ENCODE results near the gene ITSN2. TPM values are rescaled to one million over a fixed set of nuclear protein-coding genes. Genes with fewer than 3 reads are reported as not detected.

ITSN2 gene
- total RNA-seq, 1 donor from 2014 or later, result 19.6 TPM

- TF ChIP-seq, protein P1, sequence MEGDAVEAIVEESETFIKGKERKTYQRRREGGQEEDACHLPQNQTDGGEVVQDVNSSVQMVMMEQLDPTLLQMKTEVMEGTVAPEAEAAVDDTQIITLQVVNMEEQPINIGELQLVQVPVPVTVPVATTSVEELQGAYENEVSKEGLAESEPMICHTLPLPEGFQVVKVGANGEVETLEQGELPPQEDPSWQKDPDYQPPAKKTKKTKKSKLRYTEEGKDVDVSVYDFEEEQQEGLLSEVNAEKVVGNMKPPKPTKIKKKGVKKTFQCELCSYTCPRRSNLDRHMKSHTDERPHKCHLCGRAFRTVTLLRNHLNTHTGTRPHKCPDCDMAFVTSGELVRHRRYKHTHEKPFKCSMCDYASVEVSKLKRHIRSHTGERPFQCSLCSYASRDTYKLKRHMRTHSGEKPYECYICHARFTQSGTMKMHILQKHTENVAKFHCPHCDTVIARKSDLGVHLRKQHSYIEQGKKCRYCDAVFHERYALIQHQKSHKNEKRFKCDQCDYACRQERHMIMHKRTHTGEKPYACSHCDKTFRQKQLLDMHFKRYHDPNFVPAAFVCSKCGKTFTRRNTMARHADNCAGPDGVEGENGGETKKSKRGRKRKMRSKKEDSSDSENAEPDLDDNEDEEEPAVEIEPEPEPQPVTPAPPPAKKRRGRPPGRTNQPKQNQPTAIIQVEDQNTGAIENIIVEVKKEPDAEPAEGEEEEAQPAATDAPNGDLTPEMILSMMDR (IDR thresholded peaks at IDR 0.05; ENCODE audit: unreplicated experiment), result no peak
- Mint-ChIP-seq H3K4me3 (no peak overlapping the region), H3K27ac (no peak overlapping the region), H3K4me1 (peaks cover 10% of the 10 kb centered on the region), H3K27me3 (ENCODE audit: low read depth) (no peaks in the 10 kb centered on the region), H3K9me3 (no peaks in the 10 kb centered on the region), H3K36me3 (peaks cover 32% of the 10 kb centered on the region)
- DNase-seq (ENCODE audit: low spot score in 2 of 2, unreplicated experiment in 2 of 2), result no peak
These were observed 148.9 kb downstream of the ITSN2 start for GRCh38 chr2:24211408-24211807.

DNA sequence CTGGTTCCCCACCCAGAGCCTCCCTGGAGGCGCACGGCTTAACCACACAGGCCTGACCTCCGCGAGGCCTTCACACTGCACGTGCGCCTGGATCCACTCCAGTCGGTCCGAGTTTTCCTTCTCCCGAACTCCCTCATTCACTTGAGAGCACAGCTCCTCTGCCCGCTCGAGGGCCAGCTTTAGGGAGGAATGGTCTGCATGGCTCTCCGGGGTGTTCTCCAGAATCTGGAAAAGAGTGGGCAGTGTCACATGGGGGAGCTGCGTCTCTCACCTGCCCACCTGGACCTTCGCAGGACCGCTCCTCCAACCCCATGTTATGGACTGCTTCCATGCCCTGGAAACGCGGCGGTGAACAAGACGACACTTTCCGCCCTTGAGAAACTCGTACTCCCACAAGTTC lies 149.6 kb downstream of the ITSN2 start:
- H3K9me3 Mint-ChIP-seq, result no peaks in the 10 kb centered on the region
- no peak overlapping the region for H3K4me3 Mint-ChIP-seq
- H3K36me3 Mint-ChIP-seq, result peaks cover 27% of the 10 kb centered on the region
- DNase-seq (ENCODE audit: low spot score in 2 of 2, unreplicated experiment in 2 of 2), result no peak
- no peaks in the 10 kb centered on the region for H3K27me3 Mint-ChIP-seq (ENCODE audit: low read depth)
- H3K4me1 Mint-ChIP-seq, result peaks cover 10% of the 10 kb centered on the region
- TF ChIP-seq, protein P1 (IDR thresholded peaks at IDR 0.05; ENCODE audit: unreplicated experiment), result no peak
- H3K27ac Mint-ChIP-seq, result no peak overlapping the region

DNA sequence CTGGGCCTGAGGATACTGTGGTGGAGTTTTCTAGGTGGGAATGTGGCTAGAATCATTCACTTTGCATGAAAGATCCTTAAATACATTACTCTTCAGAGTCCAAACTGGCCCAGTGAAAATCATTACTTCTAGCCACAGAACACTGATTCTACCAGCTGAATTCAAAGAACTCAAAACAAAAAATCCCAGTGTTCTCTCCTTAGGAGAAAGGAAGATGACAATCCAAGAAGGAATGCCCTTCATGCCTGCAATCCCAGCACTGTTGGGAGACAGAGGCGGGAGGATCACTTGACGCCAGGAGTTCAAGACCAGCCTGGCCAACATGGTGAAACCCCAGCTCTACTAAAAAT lies 150.3 kb downstream of the ITSN2 start:
- TF ChIP-seq, protein P1 (IDR thresholded peaks at IDR 0.05; ENCODE audit: unreplicated experiment), result no peak
- H3K9me3 Mint-ChIP-seq, result no peaks in the 10 kb centered on the region
- peaks cover 10% of the 10 kb centered on the region for H3K4me1 Mint-ChIP-seq
- peaks cover 28% of the 10 kb centered on the region for H3K36me3 Mint-ChIP-seq
- no peak overlapping the region for H3K4me3 Mint-ChIP-seq
- H3K27me3 Mint-ChIP-seq (ENCODE audit: low read depth), result no peaks in the 10 kb centered on the region
- DNase-seq (ENCODE audit: low spot score in 2 of 2, unreplicated experiment in 2 of 2), result no peak
- peak overlapping the region; percentile 31 for H3K27ac Mint-ChIP-seq

DNA sequence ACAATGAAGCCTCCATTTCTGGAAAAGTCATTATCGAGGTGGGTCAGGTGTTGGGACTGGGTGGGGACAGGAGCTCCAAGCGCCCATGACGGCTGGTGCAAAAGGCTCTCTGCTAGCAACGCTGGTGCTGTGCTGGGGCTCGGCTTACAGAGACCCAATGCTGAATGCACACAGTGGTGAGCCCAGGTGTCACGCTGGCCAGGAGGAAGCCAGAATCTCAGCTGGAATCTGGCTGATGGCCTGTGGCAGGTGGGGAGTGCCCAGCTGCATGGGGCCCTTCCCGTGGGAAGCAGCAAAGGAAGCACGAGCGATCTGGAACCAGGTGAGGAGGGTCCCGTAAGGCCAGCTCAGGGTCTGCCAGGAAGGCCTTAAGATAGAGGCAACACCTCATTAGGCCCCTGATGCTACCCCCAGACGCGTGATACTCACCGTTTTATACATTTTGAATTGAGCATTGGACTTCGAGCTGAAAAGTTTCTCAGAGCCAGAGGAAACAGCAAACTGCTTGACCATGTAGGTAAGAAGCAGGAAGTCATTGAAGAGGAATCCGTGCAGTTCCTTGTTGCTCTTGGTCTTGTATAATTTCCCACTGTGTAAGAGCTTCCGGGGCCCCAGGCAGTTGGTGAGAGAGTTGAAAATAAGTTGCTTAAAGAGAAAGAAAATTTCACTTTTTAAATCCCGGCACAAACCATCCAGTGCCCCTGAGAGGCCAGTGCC lies 150.8 kb downstream of the ITSN2 start:
- no peak for DNase-seq (ENCODE audit: low spot score in 2 of 2, unreplicated experiment in 2 of 2)
- Mint-ChIP-seq H3K9me3 (no peaks in the 10 kb centered on the region), H3K27ac (peak overlapping the region; percentile 31), H3K36me3 (peaks cover 28% of the 10 kb centered on the region), H3K4me1 (peaks cover 10% of the 10 kb centered on the region), H3K27me3 (ENCODE audit: low read depth) (no peaks in the 10 kb centered on the region), H3K4me3 (no peak overlapping the region)
- TF ChIP-seq, protein P1 (IDR thresholded peaks at IDR 0.05; ENCODE audit: unreplicated experiment), result no peak

DNA sequence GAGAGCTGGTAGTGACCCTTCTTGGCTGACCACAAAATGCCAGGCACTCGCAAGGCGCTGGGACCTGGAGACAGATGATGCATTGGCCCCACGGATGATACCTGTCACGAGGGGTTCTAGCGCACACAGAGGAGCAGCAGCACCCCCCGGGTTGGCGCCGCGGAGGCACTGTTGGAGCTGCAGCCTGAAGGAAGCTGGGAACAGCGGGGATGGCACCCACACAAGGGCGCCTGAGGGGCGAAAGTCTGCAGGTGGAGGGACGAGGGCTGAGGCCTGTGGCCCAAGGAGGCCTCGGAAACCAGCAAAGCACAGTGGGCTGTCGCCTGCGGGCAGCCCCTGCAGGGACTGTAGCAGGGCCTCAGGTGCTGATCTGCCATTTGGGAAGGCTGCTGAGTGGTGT lies 151.8 kb downstream of the ITSN2 start:
- no peak for DNase-seq (ENCODE audit: low spot score in 2 of 2, unreplicated experiment in 2 of 2)
- Mint-ChIP-seq H3K27ac (no peak overlapping the region), H3K4me1 (peaks cover 10% of the 10 kb centered on the region), H3K4me3 (no peak overlapping the region), H3K36me3 (peaks cover 37% of the 10 kb centered on the region), H3K9me3 (no peaks in the 10 kb centered on the region), H3K27me3 (ENCODE audit: low read depth) (no peaks in the 10 kb centered on the region)
- TF ChIP-seq, protein P1 (IDR thresholded peaks at IDR 0.05; ENCODE audit: unreplicated experiment), result no peak
